ENCODE data around the gene RIGI. TPM values are rescaled to one million over a fixed set of nuclear protein-coding genes. Genes with fewer than 3 reads are reported as not detected.

The RIGI gene
- total and polyA plus RNA-seq, 2 of the 4 experiments (the other 2 are of a cell fraction), result 4.8 to 13.6 TPM

GRCh38 chr9:32501868-32502267, 24.1 kb downstream of the RIGI start:
- TF ChIP-seq MAFK (IDR thresholded peaks at IDR 0.05; ENCODE audit: low read depth, low read length) (no peak), NFE2L2 (IDR thresholded peaks at IDR 0.05; ENCODE audit: low read depth, low read length) (no peak), FOS (IDR thresholded peaks at IDR 0.05; ENCODE audit: low read depth, low read length) (no peak), ELK1 (IDR thresholded peaks at IDR 0.05; ENCODE audit: borderline replicate concordance, low read depth, low read length) (no peak), RFX5 (IDR thresholded peaks at IDR 0.05; ENCODE audit: low read depth, low read length) (no peak), CEBPB (IDR thresholded peaks at IDR 0.05; ENCODE audit: low read depth, low read length) (no peak)
- Histone ChIP-seq H4K20me1 (ENCODE audit: insufficient read depth, low read length) (no peaks in the 10 kb centered on the region; the same call in 1 of the 2 replicates), H2AK9ac (replicated peaks; ENCODE audit: low read depth, low read length, poor library complexity) (no peak overlapping the region), H3K4me1 (ENCODE audit: control insufficient read depth, insufficient read depth, low read length) (no peaks in the 10 kb centered on the region), H3K79me1 (ENCODE audit: low read depth in 1 of 2, low read length in 2 of 2) (peaks cover 13 to 19% of the 10 kb centered on the region in 2 experiments; a peak in 3 of 4 replicates), H2BK15ac (ENCODE audit: low read depth, low read length) (no peak overlapping the region), H3K27me3 (ENCODE audit: control insufficient read depth, insufficient read depth, low read length) (no peaks in the 10 kb centered on the region), H3K18ac (ENCODE audit: low read depth, low read length) (no peak overlapping the region), H2AK5ac (ENCODE audit: low read depth, low read length) (no peak overlapping the region), H2BK20ac (ENCODE audit: low read depth, low read length) (no peak overlapping the region), H3K4ac (ENCODE audit: low read depth, low read length) (no peak overlapping the region), H2AFZ (replicated peaks; ENCODE audit: low read length, poor library complexity) (no peak overlapping the region), H4K8ac (ENCODE audit: low read depth in 2 of 2, low read length in 2 of 2) (no peak overlapping the region), H4K5ac (ENCODE audit: low read depth, low read length) (no peak overlapping the region), H2BK120ac (ENCODE audit: low read depth, low read length) (no peak overlapping the region), H3K14ac (replicated peaks; ENCODE audit: low read depth, low read length) (no peak overlapping the region), H3K4me3 (ENCODE audit: insufficient read depth, low read depth, low read length) (no peak overlapping the region), H3K9me3 (ENCODE audit: control insufficient read depth, insufficient read depth, low read length) (no peaks in the 10 kb centered on the region), H2BK5ac (ENCODE audit: low read depth, low read length, poor library complexity, severe bottlenecking) (no peak overlapping the region), H3K23ac (ENCODE audit: low read depth, low read length) (no peak overlapping the region), H3K9ac (ENCODE audit: low read depth, low read length) (no peak overlapping the region), H4K91ac (ENCODE audit: insufficient read depth, low read depth, low read length) (no peak overlapping the region), H3K4me2 (ENCODE audit: low read depth, low read length) (no peak overlapping the region), H3K9me1 (ENCODE audit: insufficient read depth, low read length) (0 out of 2 replicates have a peak, but pooled peaks cover 2% of the 10 kb centered on the region), H3K27ac (ENCODE audit: insufficient read depth, low read length) (no peak overlapping the region), H3K36me3 (ENCODE audit: control insufficient read depth, insufficient read depth, low read length) (peaks cover 7% of the 10 kb centered on the region; the same call in 1 of the 2 replicates), H3K56ac (ENCODE audit: extremely low read depth, insufficient read depth, low read length) (no peak overlapping the region)
- ATAC-seq (ENCODE audit: low read depth) (no peak), DNase-seq (no peak)
- intact Hi-C loops (cut with micrococcal nuclease) (no loop called here), in situ Hi-C loops (cut with MboI; ENCODE audit: low sequenced_read_pairs) (no loop called here), dilution Hi-C loops (cut with HindIII; ENCODE audit: low sequenced_read_pairs, unreplicated experiment) (no loop called here)
- POLR2A ChIA-PET (ENCODE audit: unreplicated experiment), result no interaction called here
- CTCF ChIA-PET, result no interaction called here
- WGBS, 2 experiments (ENCODE audit: extremely low coverage in 2 of 2, insufficient read length in 1 of 2), result no CpG with 5 or more reads among the region's 1 CpG
- BruUV-seq (replicated peaks), result no TSS peak
